Stimulated activated CD8-positive, alpha-beta memory T cell treated with anti-CD3 and anti-CD28 coated beads, Interleukin-4, amount 100 ng/mL, for 4 hours (primary cell): ENCODE results near the gene SLC22A31.

Experiments
- DNase-seq, 2 donors: peaks; one replicate each; pipeline ENCODE4 v3.0.0-alpha.2; 2020; ENCODE audit warnings: low read depth in 2 of 2, low spot score in 1 of 2

Gene SLC22A31

DNA sequence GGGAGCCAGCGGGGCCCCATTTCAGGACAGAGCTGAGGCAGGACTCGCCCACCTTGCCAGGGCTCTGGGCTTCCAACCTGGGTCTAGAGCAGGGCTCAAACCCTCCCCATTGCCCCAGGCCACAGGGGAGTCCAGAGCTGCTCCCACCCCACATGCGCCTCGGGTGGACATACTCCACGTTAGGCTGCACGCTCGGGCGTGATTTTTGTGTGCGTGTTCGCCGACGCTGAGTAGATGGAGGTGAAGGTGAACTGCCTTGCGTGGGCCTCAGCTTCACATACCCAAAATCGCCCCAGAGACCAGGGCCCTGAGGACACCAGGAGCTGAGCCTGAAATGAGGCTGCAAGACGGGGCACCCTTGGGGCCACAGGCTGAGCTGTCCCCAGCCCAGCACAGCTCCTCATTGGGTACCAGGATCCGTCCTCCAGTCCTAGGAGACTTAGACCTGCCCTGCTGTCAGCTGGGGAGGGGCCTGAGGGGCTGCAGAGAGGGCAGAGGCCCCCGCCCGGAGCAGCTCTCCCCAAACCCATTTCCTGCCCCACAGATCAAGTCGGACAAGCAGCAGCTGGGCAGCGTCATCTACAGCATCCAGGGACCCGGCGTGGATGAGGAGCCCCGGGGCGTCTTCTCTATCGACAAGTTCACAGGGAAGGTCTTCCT, 20.6 kb downstream of the SLC22A31 start:
- no peak for DNase-seq

DNA sequence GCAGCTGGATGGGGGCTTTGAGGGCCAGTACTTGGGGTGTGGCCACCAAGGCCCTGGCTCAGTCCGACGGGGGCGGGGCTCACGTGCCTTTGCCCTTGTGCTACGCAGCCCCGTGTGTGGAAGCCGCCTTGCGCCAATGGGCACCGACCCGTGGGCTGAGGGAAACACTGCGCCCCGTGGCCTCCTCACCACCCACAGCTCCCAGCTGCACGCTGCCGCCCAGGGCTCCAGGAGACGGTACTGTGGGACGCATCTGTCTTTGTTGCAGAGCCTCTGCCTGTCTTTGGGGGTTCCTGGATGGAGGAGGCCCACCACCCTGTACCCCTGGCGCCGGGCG, 21.2 kb downstream of the SLC22A31 start:
- no peak for DNase-seq

DNA sequence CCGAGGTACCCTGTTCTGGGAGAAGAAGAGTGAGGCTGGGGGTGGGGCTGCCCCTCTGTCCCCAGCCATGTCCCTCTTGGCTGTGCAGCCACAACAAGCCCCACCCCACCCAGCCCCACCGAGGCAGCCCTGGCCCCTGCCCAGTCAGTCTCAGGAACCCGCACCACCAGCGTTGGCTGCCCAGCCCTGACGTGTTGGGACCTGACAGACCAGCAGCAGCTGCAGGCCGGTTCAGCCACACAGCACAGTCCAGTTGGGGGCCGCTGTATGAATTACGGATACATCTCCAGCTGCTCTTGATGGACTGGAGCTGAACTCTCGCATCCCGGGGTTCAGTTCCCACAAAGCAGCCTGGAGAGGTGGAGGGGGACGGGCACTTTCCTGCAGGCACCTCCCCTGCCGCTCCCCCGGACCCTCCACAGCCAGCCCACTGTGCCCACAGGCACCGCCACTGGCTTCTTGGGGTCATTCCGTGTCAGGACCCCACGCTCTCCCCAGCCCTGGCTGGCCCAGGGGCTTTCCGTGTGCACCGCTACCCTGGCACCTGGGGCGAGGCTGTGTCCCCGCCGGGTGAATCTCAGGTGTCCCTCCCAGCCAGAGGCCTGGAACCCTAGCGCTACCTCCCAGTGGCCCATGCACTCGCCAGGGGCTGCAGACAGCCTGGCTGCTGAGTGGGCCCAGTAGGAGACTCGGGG, 21.7 kb downstream of the SLC22A31 start:
- no peak for DNase-seq

DNA sequence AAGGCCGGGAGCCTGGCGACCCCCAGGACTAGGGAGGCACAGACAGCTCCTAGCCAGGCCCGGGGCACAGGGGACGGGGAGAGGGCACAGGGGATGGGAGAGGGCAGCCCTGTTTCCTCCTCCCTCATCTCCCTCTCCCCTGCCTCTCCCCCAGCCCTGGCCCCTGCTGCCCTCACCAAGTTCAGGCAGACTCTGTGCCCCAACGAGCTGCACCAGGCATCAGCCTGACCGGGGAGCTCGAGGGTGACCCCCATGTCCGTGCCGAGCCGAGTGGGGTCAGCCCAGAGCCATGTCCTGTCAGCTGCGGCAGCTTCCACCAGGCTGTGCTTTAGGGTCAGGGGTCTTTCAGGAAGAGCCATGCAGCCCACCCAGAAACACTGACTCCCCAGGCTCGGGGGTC, 22.8 kb downstream of the SLC22A31 start:
- DNase-seq, result no peak

DNA sequence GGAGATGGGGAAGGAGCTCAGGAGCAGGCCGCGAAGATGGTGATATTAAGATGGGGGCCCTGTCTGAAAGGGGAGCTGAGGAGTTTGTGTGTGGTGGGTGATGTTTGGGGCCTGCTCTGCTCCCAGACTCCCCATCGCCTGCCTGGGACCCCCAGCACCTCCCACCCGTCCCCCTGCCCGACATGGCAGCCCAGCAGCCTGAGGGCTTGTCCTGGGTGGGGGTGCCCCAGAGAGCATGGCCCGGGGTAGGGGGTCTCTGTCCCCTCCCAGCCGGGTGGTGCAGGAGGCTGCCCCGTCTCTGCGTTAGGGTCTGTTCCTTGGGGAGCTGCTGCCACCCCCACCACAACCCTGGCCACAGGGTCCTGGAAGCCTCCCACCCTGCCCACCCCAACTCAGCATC, 23.6 kb downstream of the SLC22A31 start:
- DNase-seq, result no peak

DNA sequence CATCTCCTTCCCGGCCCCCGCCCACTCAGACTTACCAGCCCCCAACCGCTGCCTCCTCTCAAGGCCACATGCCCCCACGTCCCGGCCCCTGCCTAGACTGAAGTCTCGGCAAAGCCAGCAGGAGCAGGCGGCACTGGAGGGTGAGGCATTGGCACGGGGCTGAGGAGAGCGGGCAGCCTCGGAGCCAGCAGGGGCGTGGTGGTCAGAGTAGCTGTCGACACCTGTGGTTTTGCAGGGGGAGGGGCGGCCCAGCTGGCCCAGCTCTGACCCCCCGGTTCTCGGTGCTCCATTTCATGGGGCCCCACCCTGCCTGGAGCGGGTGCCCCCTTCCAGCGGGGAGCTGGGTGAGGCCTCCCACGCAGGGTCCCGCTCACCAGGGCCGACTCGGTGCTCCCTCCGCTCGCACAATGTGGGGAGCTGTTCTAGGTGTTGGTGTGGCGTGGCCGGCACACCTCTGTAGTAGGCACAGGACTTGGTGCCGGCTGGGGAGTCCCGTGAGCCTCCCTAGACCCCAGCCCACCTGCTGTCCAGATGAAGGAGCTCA, 24.1 kb downstream of the SLC22A31 start:
- no peak for DNase-seq

DNA sequence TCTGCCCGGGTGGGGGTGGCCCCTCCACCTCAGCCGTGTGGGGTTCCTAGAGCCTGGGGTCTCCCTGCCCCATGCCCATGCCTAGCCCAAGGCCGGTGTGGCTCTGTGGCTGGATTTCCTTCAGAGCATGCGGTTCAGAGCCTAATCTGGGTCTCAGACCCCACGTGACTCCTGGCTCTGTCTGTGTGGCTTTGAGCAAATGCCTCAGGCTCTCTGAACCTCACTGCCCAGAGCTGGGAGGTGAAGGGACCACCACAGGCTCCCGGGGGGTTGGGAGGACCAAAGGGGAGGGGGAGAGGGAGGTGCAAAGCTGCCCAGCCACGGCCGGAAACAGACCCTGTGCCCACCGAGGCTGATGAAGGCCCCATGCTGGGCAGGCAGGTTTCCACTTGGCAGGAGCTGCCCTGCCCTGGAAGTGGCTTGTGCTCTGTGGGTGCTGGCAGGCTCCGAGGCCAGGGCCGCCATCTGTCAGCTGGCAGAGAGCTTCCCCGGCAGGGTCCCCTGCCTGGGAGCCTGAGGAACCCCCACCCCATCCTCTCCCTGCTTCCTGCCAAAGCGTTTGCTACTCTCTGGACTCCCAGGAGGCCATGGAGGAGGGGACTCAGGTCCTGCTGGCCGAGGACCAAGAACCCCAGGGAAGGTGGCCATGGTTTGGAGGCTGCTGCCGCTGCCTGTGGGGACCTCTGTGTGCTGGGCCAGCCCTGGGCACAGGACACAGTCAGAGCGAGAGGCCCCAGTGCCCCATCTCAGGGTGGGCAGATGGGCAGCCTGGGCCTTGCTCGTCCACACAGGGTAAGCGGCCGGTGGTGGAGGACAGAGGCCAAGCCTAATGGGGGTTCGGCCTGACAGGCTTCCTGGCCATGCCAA, 24.8 kb downstream of the SLC22A31 start:
- DNase-seq, result no peak

DNA sequence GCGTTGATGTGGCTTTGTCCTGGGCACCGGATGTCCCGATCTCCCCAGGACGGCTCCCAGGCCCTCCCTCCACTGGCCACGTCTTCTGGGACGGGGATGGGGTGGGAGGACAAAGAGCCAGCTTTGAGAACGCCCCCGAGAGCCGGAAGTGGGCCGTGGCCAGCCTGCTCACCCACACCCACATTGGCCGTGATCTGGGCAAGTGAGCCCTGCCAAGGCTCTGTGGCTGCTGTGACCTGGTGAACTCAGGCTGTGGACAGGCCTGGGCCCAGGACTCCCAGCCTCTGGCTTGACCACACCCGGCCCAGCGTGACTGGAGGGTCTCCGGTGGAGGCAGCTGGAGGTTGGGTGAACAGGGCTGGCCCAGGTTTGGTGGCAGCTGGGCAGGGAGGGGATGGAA, 25.5 kb downstream of the SLC22A31 start:
- DNase-seq, result no peak

DNA sequence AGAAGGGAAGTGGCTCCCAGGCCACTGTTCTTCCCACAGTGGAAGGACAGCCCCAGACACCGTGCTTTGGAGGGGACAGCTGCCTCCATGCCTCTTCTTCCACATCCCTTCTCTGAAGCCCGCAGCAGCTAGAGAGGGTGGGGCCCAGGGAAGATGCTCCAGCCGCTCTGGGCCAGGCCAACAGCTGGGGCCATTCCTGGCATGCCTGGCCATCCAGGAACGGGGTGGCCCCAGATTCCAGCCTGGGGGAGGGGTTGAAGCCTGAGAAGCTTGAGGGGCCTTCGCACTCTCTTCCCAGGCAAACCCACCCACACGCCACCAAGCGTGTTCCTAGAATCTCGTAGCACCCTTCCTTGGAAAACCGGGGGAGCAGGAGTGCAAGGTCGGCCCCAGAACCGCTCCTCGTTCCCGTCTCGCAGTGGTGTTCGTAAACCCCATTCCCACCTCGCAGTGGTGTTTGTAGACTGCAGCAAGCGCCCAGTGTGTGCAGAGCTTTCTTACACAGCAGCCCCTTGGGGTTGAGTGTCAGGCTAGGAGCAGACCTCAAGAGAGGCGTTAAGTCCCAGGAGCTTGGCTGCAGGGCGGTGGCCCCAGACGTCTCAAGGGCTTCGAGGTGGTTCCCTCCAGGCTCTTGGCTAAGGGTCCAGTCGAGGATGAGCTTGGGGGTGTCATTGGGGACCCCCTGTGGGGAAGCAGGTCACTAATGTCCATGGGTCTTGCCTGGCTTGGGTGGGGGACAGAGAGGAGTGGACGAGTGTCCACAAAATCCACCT, 26.1 kb downstream of the SLC22A31 start:
- DNase-seq, result no peak

DNA sequence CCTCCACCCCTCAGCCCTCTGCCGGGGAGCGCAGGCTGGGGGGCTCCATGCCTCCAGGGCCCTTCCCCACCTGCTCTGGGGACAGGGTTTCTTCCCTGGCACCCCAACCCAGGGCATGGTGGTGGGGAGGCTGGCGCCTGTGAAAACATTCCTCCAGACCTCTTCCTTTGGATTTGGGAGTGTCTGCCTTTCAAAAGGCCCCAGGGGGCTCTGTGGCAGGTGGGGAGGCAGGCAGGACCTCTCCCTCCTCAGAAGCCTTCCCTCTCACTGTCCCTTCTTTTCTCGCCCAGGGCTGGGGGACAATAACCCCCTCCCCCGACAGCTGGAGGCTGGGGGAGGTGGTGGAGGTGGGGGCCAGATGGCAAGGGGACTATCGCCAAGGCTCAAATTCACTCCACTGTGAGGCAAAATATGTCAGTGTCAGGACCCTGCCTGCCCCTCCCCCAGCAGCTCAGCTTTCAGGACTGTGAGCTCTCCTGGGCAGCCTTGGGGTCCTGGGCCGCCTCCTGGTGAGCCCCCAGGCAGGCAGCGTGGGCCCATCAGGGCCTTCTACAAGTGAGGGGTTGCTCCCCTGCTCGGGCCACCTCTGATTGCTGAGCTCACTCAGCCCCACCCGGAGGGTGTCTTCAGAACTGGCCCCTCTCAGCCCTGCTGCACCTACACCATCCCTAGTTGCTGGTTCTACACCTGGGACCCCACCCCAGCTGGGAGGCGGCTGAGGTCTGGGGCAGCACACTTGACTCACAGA, 27.0 kb downstream of the SLC22A31 start:
- DNase-seq, result no peak

DNA sequence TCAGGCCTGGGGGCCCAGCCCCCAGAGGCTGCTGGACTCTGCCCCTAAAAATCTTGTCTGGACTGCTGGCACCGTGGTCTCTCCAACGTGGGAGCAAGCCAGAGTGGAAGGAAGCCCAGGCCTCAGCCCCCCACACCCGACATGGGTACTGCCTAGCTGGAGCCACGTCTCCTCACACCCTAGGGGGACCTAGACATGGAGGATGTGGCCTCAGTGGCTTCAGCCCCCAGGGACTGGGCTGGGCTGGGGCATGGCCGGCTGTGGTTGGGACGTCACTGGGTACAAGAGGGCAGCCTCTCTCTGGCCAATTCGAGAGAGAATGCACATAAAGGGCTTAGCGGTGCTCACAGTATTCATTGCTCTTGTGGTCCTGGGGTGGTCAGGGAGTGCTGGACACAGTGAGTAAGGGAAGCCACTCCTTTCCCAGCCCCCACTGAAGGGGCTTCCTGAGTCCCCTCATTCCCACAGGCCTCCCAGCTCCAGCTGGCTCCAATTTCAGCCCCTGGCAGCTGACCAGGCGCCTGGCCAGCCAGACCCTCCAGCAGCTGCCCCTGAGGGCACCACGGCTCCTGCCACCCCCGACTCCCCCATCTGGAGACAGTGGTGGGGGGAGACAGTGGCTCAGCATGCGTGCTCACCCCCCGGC, 27.7 kb downstream of the SLC22A31 start:
- DNase-seq, result no peak

DNA sequence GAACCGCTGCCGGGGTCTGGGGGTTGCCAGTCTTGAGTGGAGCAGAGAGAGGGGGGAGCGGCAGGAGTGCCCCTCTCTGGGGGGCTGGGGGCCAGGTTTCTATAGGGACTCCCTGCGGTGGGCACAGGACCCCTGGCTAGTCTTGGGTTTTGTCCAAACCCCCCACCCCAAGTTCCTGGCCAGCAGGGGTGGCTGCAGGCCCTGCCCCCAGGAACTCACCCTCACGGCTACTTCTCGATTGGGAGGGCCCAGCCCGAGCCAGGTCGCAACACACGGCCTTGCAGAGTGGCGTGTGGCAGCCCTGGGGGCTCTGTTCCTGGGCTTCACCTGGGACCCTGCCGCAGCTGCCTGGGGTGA, 28.2 kb downstream of the SLC22A31 start:
- no peak for DNase-seq

DNA sequence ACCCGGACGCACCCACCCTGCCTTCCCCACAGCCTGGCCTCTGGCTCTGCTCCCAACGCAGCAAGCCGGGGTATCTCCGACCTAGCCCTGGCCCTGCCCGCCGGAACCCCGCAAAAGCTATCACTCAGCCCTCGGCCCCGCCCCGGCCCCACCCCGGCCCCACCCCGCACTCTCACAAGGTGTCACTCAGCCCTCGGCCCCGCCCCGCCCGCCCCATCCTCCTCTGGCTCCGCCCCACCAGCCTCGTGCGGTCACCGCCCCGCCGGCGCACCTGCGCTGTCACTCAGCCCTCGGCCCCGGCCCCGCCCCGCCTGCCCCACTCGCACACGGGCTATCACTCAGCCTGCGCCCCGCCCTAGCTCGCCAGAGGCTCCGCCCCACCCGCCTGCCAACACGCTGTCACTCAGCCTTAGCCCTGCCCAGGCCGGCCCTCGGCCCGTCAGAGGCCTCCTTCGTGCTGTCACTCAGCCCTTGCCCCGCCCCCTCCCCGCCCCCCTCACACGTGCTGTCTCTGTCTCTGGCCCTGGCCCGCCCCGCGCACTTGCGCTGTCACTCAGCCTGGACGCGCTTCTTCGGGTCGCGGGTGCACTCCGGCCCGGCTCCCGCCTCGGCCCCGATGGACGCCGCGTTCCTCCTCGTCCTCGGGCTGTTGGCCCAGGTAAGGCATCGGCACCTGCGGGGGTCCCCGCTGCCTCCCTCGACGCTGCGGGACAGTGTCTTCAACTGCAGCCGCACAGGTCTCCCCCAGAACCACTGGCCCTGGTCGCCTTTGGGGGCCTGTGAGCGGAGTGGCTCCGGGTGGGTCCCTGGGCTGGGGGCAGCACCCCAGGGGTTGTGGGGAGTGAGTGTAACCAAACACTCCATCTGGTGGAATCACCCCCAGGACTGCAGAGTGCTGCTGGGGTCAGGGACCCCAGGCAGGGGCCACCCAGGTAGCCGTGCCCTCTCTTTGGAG, 28.8 kb downstream of the SLC22A31 start, which contains the start of gene CDH15:
Gene CDH15 (plus strand): TSS at position 533 of the 955 bp plus-strand sequence. CDS start 84 bp downstream, at position 617.
- peak; percentile 86 to 90 for DNase-seq

DNA sequence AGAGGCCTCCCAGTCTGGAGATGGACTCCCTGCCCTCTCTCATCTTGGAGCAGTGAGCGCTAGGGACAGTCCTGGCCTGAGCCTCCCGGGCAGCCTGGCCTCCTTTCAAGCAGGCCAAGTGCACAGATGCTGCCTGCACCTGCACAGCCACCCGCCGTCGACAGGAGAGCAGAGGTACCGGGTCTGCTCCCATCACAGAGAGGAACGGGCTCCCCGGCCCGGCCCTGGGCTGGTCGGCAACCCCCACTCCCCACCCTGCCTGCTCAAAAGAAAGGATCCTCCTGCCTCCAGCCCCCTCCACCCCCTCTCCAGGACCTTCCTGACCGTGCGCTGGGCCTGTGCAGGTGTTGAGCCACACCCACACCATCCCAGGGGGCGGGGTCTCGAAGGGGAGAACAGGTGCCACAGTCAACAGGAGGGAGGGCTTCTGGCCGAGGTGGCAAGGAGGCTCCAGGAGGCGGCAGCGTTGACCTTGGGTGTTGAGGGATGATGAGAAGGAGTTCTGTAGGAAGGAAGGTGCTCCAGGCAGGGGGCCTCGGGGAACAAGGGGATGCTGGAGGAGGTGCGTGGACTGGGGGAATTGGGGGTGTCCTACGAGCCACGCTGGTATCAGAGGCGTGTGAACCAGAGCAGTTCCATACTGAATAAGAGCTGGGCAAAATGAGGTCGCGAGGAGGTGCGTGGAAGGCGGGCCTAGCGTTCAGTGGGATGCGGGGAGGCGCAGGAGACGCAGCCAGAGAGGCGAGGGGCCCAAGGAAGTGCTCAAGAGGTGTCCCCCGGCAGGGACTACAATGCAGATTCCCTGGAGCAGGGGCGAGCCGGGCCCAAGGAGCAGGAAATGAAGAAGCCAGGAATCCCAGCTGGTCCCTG, 29.8 kb downstream of the SLC22A31 start:
- no peak for DNase-seq

DNA sequence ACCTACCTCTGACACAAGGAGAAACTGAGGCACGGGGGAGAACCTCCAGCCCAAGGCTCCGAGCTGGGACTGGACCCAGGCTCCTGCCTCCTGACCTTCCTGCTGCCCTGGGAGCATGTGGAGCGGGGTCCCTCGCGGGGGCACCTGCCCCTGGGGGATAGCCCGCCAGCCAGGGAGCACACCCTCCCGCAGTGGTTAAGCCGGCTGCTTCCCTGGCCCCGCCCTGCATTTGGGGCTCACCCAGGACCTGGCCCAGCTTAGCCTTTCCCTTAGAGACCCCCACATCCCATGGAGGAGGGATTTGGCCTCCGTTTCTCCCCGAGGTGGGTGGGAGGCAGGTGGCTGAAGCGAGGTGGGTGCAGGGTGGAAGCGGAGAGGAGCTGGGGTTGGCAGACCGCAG, 30.6 kb downstream of the SLC22A31 start:
- DNase-seq, result no peak

DNA sequence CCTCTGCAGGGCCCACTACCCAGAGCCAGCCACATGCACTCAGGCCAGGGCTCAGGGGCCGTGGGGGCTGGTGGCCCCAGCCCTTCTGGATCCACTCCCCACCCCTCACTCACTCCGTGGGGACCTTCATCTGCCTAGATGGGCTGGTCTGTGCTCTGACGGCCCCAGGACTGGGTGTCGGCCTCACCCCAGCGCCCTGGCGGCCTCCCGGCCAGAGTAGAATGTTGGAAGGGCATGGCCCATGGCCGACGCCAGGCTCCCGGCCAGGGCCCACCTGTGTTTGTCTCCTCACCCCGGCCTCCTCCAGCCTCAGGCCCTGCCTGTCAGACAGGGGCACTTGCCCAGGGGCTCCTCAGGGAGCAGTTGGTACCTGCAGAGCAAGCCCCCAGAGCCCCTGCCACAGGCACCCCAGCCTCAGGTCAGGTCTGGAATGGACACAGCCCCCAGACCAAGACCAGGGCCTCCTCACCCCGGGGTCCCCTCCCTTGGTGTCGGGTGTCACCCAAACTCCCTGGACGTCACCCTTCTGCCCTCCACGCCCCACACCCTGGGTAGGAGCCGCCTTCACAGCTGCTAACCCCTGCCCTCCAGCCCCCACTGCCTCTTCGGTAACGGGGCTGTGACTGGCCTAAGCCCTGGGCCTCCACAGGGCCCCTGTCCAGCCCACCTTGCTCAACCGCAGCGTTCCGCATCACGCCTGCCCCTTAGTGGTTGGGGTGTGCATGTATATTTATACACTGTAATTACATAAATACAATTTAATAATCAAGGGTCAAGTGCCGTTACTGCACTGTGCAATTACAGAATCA, 31.8 kb downstream of the SLC22A31 start:
- DNase-seq, result no peak

DNA sequence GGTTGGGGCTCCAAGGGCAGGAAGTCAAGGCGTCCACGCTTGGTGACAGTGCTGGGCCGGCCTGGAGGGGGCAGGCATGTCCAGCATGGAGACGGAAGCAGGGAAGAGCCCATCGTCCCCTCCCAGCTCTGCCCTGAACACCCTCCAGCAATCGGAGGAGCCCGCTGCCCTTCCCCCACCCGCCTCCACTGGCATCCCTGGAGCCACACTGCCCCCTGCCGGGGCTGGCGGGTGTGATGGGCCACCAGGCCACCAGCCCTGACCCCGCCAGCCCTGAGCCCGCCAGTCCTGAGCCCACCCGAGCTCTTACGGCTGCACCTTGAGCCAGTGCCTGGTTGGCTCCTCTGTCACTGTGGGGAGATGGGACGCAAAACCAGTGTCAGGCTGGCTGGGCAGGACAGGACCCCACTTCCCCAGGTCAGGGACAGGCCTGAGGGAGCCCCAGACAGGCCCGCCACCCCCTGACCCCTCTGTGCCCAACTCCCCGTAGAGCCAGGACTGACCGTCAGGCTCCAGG, 32.9 kb downstream of the SLC22A31 start:
- DNase-seq, result peak; percentile 58 to 73
